OCI-LY1 (cell line): ENCODE measurements around the gene RANBP2.
"Not testable (repeated sequence)": the region's sequence is repeated elsewhere in the genome, so short reads cannot be mapped to it uniquely, and the experiment has no call there.

Experiments used
- H2AFZ ChIP-seq: fragments of 200-600 bp; sonication (generic), shearing (Covaris generic); 2 replicates; pipeline ENCODE4 v1.6.0; 2014; ENCODE audit warnings: antibody characterized with exemption, mild to moderate bottlenecking, low read length
- H3F3A ChIP-seq: fragments of 200-600 bp; sonication (generic), shearing (Covaris generic); 2 replicates; pipeline ENCODE4 v1.6.0; 2014; ENCODE audit warnings: mild to moderate bottlenecking, antibody characterized with exemption, low read length, moderate library complexity; ENCODE audit not compliant: insufficient read depth
- H3K27ac ChIP-seq: fragments of 200-600 bp; sonication (generic); 2 replicates; pipeline ENCODE4 v1.5.1; 2014; ENCODE audit warnings: low read length, mixed run types, mild to moderate bottlenecking, low read depth; ENCODE audit not compliant: poor library complexity, severe bottlenecking
- H3K27me3 ChIP-seq: fragments of 200-600 bp; sonication (generic); 2 replicates; pipeline ENCODE4 v1.6.0; 2014; ENCODE audit warnings: antibody characterized with exemption, mild to moderate bottlenecking, low read length, moderate library complexity; ENCODE audit not compliant: insufficient read depth
- H3K36me3 ChIP-seq: fragments of 200-600 bp; sonication (generic); 2 replicates; pipeline ENCODE4 v1.6.1; 2014; ENCODE audit warnings: mild to moderate bottlenecking, antibody characterized with exemption, low read length, moderate library complexity, mixed read lengths; ENCODE audit not compliant: insufficient read depth
- H3K4me1 ChIP-seq: fragments of 200-600 bp; sonication (generic); 2 replicates; pipeline ENCODE4 v1.5.1; 2014; ENCODE audit warnings: mild to moderate bottlenecking, low read length, moderate library complexity; ENCODE audit not compliant: insufficient read depth, severe bottlenecking
- H3K4me2 ChIP-seq: fragments of 200-600 bp; sonication (generic), shearing (Covaris generic); 2 replicates; pipeline ENCODE4 v1.6.1; 2014; ENCODE audit warnings: low read length
- H3K4me3 ChIP-seq: fragments of 200-600 bp; sonication (generic); 2 replicates; pipeline ENCODE4 v1.5.1; 2014; ENCODE audit warnings: low read length, low read depth, mild to moderate bottlenecking, mixed read lengths; ENCODE audit not compliant: poor library complexity, severe bottlenecking
- H3K79me2 ChIP-seq: fragments of 200-600 bp; shearing (Covaris generic); 2 replicates; pipeline ENCODE4 v1.6.1; 2016; ENCODE audit warnings: mixed run types, low read length, mixed read lengths; ENCODE audit not compliant: insufficient read depth
- H3K9ac ChIP-seq: fragments of 200-600 bp; sonication (generic), shearing (Covaris generic); 2 replicates; pipeline ENCODE4 v1.6.1; 2014; ENCODE audit warnings: mild to moderate bottlenecking, low read length, mixed read lengths
- H3K9me2 ChIP-seq: fragments of 200-600 bp; sonication (generic), shearing (Covaris generic); 2 replicates; pipeline ENCODE4 v1.6.1; 2014; ENCODE audit warnings: low read depth, mild to moderate bottlenecking, low read length, mixed read lengths
- H3K9me3 ChIP-seq: fragments of 200-600 bp; shearing (Covaris generic); 2 replicates; pipeline ENCODE4 v1.6.1; 2014; ENCODE audit warnings: low read length, mixed read lengths
- H4K20me1 ChIP-seq: fragments of 200-600 bp; sonication (generic), shearing (Covaris generic); 2 replicates; pipeline ENCODE4 v1.6.0; 2016; ENCODE audit warnings: mild to moderate bottlenecking, low read length; ENCODE audit not compliant: insufficient read depth
- EZH2 ChIP-seq: fragments of 200-600 bp; sonication (generic), shearing (Covaris generic); IDR thresholded peaks from 2 replicates; pipeline ENCODE4 v1.8.0; 2017; ENCODE audit warnings: borderline replicate concordance, mixed run types, mild to moderate bottlenecking, antibody characterized with exemption, low read length, moderate library complexity, mixed read lengths
- TF ChIP-seq, protein P1 (sequence below): fragments of 200-600 bp; sonication (generic), shearing (Covaris generic); IDR thresholded peaks from 2 replicates; pipeline ENCODE4 v1.5.1; 2017; ENCODE audit warnings: mild to moderate bottlenecking, antibody characterized with exemption, low read length, moderate library complexity, mixed read lengths

RANBP2 gene

DNA sequence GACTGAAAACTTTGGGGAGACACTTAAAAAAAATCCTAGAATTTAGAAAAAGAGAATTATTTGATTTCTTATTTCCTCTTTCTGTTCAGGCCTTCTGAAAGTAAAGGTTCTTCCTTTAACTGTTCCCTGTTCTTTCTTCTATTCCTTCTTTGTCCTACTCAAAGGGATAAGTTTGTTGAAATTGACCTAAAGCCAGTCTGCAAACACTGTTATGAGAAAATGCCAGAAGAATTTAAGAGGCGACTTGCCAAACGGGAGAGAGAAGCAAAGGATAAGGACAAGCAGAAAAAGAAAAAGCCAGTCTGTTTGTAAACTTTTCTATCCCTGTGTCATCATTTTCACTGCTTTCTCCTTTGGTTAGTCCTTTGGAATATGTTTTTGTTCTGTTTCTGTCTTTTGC, 38.5 kb upstream of the RANBP2 start:
- H3K79me2 ChIP-seq, H3F3A ChIP-seq, H3K9ac ChIP-seq, H3K27ac ChIP-seq, H3K4me2 ChIP-seq, H2AFZ ChIP-seq, H3K4me3 ChIP-seq, H3K27me3 ChIP-seq, H4K20me1 ChIP-seq, H3K9me3 ChIP-seq, H3K9me2 ChIP-seq, H3K4me1 ChIP-seq: not testable (repeated sequence)
- peaks cover 13% of the 10 kb centered on the region for H3K36me3 ChIP-seq

DNA sequence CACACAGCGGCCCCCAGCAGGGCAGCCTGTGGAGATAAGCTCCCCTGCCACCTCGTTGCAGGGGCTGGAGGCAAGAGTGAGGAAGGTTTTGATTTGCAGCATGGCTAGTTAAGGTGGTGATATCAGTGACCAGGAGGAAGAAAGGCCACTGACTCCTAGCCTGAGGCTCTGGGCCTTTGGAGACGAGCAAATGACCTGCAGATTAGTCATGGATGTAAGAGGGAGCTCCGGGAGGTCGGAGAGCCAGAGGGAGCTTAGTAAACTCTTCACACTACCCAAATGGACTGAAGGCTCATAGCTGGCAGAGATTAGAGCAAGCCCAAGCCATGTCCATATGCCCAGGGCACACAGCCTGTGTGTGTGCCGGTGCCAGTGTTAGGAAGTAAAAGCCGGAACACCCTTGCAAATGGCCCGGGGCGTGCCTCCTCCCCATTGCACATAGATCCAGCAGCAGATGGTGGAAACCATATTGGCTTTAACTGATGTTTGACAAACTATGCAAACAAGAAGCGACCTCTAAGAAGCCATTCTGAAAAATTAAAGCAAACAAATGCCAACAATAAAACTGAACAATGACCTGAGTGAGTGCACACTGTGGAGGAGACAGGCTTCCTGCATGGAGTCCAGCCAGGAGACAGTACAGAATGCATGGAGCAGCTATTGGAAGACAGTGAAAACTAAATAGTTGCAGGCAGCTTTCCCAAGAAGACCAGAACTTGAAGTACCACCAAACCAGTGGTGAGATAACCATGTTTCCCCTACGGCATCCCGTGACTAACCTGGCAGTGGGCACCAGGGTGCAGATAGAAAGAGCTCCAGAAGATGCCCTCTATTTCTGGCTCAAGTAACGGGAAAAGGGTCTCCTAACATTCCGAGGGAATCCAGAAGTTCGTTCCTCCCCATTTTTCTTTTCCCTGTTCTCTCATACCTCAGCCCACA, 30.2 kb upstream of the RANBP2 start:
- not testable (repeated sequence) for H3K4me1 ChIP-seq, H3K36me3 ChIP-seq, H3K9me2 ChIP-seq, H3F3A ChIP-seq, H3K27ac ChIP-seq, H2AFZ ChIP-seq, H3K4me3 ChIP-seq, H3K9me3 ChIP-seq, H3K9ac ChIP-seq, H3K27me3 ChIP-seq, H3K4me2 ChIP-seq, H4K20me1 ChIP-seq, H3K79me2 ChIP-seq

DNA sequence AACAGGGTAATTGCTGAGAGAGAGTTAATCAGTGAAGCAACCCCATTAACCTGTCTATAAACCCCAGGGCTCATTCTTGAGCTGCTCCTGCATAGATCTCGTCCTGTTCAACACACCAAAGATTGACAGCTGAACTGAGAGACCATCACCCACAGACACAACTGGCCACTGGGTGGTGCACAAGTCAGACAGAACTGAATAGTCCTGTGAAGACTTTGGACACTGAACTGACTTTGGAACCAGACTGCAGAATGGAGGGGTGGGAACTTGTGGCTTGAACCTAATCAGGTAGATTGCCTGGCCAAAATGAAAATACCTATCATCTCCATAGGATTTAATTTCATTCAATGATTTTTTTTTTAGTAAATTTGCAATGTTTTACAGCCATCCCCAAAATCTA, 29.3 kb upstream of the RANBP2 start:
- not testable (repeated sequence) for H4K20me1 ChIP-seq, H3K9me2 ChIP-seq, H3K27ac ChIP-seq, H3K4me2 ChIP-seq, H3K79me2 ChIP-seq, H3K4me1 ChIP-seq, H3K4me3 ChIP-seq, H3K27me3 ChIP-seq, H3K36me3 ChIP-seq, H2AFZ ChIP-seq, H3K9ac ChIP-seq, H3K9me3 ChIP-seq, H3F3A ChIP-seq

DNA sequence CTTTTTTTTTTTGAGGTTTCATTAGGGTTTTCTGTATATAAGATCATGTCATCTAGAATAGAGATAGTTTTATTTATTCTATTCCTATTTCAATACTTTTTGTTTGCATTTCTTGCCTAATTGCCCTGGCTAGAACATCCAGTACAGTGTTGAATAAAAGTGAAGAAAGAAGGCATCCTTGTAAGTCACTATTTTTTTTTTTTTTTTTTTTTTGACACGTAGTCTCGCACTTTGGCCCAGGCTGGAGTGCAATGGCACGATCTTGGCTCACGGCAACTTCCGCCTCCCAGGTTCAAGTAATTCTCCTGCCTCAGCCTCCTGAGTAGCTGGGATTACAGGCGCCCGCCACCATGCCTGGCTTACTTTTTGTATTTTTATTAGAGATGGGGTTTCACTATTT, 27.8 kb upstream of the RANBP2 start:
- no peak for TF ChIP-seq EZH2
- TF ChIP-seq, protein P1, sequence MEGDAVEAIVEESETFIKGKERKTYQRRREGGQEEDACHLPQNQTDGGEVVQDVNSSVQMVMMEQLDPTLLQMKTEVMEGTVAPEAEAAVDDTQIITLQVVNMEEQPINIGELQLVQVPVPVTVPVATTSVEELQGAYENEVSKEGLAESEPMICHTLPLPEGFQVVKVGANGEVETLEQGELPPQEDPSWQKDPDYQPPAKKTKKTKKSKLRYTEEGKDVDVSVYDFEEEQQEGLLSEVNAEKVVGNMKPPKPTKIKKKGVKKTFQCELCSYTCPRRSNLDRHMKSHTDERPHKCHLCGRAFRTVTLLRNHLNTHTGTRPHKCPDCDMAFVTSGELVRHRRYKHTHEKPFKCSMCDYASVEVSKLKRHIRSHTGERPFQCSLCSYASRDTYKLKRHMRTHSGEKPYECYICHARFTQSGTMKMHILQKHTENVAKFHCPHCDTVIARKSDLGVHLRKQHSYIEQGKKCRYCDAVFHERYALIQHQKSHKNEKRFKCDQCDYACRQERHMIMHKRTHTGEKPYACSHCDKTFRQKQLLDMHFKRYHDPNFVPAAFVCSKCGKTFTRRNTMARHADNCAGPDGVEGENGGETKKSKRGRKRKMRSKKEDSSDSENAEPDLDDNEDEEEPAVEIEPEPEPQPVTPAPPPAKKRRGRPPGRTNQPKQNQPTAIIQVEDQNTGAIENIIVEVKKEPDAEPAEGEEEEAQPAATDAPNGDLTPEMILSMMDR, result no peak
- H2AFZ ChIP-seq, result no peak overlapping the region

More for the DNA sequence above, 27.8 kb upstream of the RANBP2 start:
- Histone ChIP-seq H4K20me1 (no peaks in the 10 kb centered on the region), H3K27ac (no peak overlapping the region), H3K36me3 (no peaks in the 10 kb centered on the region), H3K27me3 (no peaks in the 10 kb centered on the region), H3K4me1 (no peaks in the 10 kb centered on the region), H3F3A (no peaks in the 10 kb centered on the region), H3K9me2 (no peaks in the 10 kb centered on the region), H3K4me2 (no peak overlapping the region), H3K4me3 (no peak overlapping the region), H3K79me2 (no peaks in the 10 kb centered on the region), H3K9me3 (no peaks in the 10 kb centered on the region), H3K9ac (no peak overlapping the region)
